ENCODE data around the gene SIAH1.
"Not testable (repeated sequence)": the region's sequence is repeated elsewhere in the genome, so short reads cannot be mapped to it uniquely, and the experiment has no call there.

SIAH1 gene

GRCh38 chr16:48392407-48392806 is 7.2 kb upstream of the SIAH1 start:
- no peak for DNase-seq

GRCh38 chr16:48386559-48387312 is 1.5 kb upstream of the SIAH1 start:
- no peak for DNase-seq

- peak; percentile 17 for DNase-seq
Observed at GRCh38 chr16:48384520-48385252, 527 bp downstream of the SIAH1 start.

DNA sequence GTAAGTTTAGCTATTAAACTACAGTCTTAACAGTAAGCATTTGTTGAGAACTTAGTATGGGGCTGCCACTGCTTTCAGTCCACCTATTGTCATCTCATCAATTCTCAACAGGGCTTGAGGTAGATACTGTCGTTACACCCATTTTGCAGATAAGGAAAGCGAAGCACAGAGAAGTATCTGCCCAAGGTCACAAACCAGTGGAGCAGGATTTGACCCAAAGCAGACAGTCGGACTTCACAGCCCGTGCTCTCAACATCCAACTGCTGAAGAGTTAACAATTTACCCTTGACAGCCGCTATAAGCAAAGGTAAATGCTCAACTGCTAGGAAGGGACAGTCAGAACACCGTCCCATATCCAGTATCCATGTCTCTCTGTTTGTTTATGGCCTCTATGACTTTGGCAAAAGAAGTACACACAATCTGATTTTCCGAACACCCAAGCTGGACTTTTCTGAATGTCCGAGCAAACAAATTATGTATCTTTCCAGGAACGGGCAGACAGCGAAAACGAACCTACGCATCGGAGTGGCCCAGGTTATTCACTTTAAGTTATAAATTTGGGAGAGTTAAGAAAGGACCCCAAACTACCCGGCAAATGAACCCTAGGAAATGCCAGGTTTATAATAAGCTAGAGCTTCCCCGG is 1.2 kb downstream of the SIAH1 start:
- DNase-seq: no peak

DNA sequence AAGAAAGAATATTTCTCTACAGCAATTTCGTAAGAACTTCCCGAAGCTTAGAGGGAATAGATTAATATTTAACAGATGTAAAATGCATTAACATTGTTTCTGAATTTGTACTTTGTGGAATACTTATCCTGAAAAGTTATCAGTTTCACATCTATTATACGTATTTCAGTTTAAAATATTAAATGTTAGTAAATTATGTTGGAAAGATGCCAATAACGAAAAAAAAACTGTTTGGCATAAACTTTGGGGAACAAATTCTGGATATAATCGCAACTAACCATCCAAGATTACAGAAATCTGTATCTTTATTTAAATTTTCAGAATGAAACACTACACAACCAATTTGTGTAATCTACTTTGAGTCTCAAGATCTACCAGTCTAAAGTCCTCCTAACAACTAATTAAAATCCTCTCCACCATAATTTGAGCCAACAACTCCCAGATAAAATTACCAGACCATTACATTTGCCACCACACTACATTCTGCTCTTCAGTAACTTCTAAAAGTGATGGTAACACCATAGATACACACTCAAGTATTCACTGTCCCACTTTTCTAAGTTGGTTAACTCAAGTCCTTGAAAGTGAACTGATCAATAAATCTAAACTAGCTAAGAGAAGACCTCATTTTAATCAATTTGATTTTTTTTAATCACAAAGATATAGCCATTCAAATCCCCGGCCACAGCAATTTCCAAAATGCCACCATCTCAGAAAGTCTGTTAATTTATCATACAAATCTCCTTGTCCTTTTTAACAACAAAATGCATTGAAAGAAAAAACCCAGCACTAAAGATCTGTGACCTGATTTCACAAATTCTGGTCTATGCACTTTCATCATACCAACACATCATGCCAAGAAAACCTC is 2.0 kb downstream of the SIAH1 start:
- DNase-seq: no peak

GRCh38 chr16:48382131-48382530 is 3.1 kb downstream of the SIAH1 start:
- DNase-seq: no peak

GRCh38 chr16:48381201-48381600 is 4.0 kb downstream of the SIAH1 start:
- no peak for DNase-seq

DNA sequence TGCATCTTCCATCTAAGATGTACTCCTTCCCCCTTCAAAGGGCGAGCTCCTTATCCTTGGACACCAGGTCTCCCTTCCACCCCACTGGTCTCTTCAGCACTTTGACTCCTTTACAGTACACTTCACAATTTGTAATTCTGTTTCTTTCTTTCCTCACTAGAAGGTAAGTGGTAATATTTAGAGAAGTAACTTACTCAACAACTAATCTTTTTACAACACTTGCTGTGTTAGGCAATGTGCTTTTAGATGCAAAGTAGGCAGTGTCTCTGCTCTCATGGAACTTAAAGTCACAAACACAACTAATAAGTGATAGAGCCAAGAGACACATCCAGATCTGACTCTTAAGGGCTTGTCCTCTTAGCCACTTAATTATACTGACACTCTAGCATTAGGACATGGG is 6.4 kb downstream of the SIAH1 start:
- no peak for DNase-seq

DNA sequence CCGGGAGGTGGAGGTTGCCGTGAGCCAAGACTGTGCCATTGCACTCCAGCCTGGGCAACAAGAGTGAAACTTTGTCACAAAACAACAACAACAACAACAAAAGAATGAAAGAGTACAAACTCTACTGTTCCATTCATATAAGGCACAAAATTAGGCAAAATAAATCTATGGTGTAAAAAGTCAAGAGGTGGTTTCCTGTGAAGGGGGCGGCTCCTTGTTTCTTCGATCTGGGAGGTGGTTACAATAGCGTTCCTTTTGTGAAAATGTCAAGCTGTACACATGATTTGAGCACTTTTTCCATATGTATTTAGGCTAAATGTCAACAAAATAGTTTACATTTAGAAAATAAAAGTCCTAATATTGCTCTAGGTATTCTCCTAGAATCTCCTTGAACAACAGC is 6.9 kb downstream of the SIAH1 start:
- DNase-seq: no peak

DNA sequence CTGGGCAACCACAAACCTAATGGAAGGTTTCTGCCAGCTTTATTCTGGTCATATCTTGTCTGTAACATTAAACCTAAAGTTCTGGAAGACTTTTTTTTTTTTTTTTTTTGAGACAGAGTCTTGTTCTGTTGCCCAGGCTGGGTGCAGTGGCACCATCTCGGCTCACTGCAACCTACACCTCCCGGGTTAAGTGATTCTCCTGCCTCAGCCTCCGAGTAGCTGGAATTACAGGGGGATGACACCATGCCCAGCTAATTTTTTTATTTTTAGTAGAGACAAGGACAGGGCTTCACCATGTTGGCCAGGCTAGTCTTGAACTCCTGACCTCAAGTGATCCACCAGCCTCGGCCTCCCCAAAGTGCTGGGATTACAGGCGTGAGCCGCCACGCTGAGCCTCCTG is 7.9 kb downstream of the SIAH1 start:
- not testable (repeated sequence) for DNase-seq

- no peak for DNase-seq
Observed at GRCh38 chr16:48374255-48374654, 11.0 kb downstream of the SIAH1 start.

DNA sequence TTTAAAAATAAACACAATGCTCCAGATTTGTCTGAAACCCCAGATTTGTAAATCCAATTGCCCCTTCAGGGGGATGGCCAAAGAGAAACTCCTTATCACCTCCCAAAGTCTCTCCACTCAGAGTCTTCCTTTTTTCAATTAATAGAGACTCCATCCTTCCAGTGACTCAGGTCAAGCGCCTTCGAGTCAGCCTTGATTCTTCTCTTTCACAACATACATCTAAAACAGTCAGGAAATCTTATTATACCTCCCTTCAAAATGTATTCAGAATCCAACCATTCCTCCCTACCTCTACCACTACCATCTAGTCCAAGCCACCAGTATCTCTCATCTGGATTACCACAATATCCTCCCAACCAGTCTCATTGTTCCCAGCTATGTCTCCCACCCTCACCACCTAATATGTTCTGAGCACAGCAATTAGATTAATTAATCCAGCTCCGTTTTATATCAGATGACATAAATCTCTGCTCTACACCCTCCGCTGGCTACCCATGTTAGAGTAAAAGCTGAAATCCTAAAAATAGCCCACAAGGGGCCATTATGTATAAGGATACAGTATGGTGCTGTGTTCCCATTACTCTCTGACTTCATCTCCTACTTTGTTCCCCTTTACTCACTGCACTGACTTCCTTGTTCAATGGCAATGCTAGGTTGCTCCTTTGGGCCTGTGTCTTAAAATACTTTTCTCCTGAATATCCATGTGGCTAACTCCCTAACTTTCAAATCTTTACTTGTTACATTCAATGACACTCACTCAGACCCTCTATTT is 11.8 kb downstream of the SIAH1 start:
- DNase-seq: no peak

- no peak for DNase-seq
Observed at GRCh38 chr16:48372744-48373143, 12.5 kb downstream of the SIAH1 start.

GRCh38 chr16:48371393-48371780 is 13.8 kb downstream of the SIAH1 start:
- no peak for DNase-seq

DNA sequence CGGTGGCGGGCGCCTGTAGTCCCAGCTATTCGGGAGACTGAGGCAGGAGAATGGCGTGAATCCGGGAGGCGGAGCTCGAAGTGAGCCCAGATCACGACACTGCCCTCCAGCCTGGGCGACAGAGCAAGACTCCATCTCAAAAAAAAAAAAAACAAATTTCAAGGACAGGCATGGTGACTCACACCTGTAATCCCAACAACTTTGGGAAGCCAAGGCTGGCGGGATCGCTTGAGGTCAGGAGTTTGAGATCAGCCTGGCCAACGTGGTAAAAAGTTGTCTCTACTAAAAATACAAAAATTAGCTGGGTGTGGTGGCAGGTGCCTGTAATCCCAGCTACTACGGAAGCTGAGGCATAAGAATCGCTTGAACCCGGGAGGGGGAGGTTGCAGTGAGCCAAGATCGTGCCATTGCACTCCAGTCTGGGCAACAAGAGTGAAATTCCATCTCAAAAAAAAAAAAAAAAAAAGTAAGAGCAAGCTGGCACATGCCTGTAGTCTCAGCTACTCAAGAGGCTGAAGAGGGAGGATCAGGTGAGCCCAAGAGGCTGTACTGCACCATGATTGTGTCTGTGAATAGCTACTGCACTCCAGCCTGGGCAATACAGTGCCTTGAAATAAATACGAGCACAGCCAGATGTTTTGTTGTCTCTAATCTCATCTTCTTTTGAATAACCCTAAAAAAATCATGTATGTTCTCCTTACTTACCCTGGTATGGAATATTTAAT is 14.4 kb downstream of the SIAH1 start:
- DNase-seq: not testable (repeated sequence)

DNA sequence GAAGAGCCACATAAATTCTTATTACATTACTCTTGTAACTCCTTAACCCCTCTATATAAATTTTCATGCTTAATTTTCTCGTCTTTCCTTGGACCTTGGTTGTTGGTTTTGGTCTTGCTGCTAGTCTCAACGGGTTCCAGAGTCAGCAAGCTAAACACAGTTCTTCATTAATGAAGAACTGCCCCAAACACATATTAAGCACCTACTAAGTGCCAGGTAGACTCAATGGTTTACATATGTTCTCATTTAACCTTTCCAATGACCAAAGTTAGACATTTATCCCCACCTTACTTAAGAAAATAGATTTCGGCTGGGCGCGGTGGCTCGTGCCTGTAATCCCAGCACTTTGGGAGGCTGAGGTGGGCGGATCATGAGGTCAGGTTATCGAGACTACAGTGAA is 15.0 kb downstream of the SIAH1 start:
- no peak for DNase-seq

GRCh38 chr16:48369765-48370164 is 15.4 kb downstream of the SIAH1 start:
- DNase-seq: no peak

DNA sequence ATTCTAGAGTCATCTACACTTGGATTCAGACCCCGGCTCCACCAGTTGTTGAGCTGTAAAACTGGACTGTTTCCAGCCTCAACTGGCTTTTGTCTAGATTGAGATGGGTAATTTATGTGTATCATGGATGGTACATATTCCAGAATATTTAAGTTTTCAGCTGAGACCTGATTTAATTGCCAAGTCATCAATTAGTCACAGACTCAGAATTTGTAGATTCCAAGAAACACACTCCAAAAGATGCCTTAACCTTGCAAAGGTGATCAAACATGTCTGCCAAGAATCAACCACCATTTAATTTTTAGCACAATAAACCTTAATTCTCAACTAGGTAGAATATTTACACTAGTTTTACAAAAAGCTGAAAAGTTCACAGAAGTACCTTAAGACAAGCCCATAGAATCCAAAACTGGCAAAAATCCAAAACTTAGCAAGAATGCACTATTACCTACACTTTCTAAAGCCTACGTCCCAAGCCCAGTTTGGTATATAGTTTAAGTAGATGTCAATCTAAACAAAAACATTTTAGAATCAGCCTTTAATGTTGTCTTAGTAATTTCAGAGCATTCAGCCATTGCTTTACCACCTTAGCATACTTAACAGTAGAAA is 17.7 kb downstream of the SIAH1 start:
- DNase-seq: no peak

- DNase-seq: peak; percentile 30
Observed at GRCh38 chr16:48366165-48367093, 18.8 kb downstream of the SIAH1 start.

- peak; percentile 57 for DNase-seq
Observed at GRCh38 chr16:48365601-48366164, 19.5 kb downstream of the SIAH1 start.

Measured in activated gamma-delta T cell treated with Interleukin-2 at 50 U/mL for 16 hours (primary cell).